ENCODE measurements around the gene TAS2R31. TPM values are rescaled to one million over a fixed set of nuclear protein-coding genes. Genes with fewer than 3 reads are reported as not detected.
A peak's percentile ranks its signal among the peaks of the same experiment; 100 is the strongest.
"Not testable (repeated sequence)": the region's sequence is repeated elsewhere in the genome, so short reads cannot be mapped to it uniquely, and the experiment has no call there.

TAS2R31 gene
- not detected for polyA plus RNA-seq

DNA sequence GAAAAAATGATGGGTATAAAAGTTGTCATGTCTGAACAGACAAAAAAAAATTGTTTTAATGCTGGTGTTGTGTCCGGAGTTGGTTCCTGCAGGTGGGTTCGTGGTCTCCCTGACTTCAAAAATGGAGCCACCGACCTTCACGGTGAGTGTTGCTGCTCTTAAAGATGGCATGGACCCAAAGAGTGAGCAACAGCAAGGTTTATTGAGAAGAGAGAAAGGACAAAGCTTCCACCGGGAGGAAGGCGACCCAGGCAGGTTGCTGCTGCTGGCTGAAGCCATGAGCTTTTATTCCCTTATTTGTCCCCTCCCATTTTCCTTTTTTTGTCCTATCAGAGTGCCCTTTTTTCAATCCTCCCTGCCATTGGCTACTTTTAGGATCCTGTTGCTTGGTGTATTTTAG is at the start of gene TAS2R31:
TSS of gene TAS2R31 (minus strand) at position 101 of the 400 bp plus-strand sequence. CDS start at position 29, 72 bp downstream.
- Mint-ChIP-seq H3K27ac (no peak within 1 kb of the TSS), H3K4me3 (no peak within 1 kb of the TSS), H3K36me3 (peaks cover 16% of the 10 kb centered on the region), H3K4me1 (peaks cover 0 to 3% (median 0%) of the 10 kb centered on the region in 3 donors), H3K9me3 (peaks cover 0 to 2% (median 0%) of the 10 kb centered on the region in 3 donors), H3K27me3 (no peaks in the 10 kb centered on the region)

DNA sequence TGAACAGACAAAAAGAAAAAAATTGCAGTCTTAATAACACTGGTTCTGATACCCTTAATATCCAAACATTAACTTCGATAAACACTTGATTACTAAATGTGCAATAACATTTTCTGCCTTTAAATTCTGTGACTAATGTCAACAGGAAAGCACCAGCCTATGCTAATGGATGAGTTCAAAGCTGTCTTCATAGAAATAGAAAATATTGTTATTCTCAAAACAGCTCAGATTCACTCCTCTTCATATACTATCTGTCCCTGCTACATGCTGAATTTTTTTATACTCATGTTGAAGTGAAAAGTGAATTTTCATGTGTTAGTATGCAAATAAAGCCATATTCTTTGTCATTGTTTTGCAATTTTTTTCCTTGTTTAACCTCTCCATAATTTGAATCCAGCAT is 47.0 kb upstream of the TAS2R31 start:
- Mint-ChIP-seq H3K9me3 (peaks cover 0 to 4% (median 2%) of the 10 kb centered on the region in 3 donors), H3K4me1 (peaks cover 4 to 5% (median 4%) of the 10 kb centered on the region in 3 donors), H3K27me3 (no peaks in the 10 kb centered on the region), H3K27ac (no peak overlapping the region), H3K4me3 (no peak overlapping the region), H3K36me3 (peaks cover 4% of the 10 kb centered on the region)

GRCh38 chr12:11075642-11076041 is 44.4 kb upstream of the TAS2R31 start:
- Mint-ChIP-seq H3K9me3 (no peaks in the 10 kb centered on the region), H3K36me3 (peaks cover 4% of the 10 kb centered on the region), H3K27ac (no peak overlapping the region)

GRCh38 chr12:11071414-11071813 is 40.2 kb upstream of the TAS2R31 start:
- no peaks in the 10 kb centered on the region for H3K27me3 Mint-ChIP-seq
- peaks cover 0 to 3% (median 3%) of the 10 kb centered on the region in 3 donors for H3K9me3 Mint-ChIP-seq
- H3K27ac Mint-ChIP-seq: no peak overlapping the region
- H3K4me3 Mint-ChIP-seq: peak overlapping the region in 1 of 4 donors; percentile 42
- H3K4me1 Mint-ChIP-seq: peaks cover 7 to 17% (median 13%) of the 10 kb centered on the region in 3 donors
- peaks cover 2% of the 10 kb centered on the region for H3K36me3 Mint-ChIP-seq

More at GRCh38 chr12:11075642-11076041, 44.4 kb upstream of the TAS2R31 start:
- Mint-ChIP-seq H3K27me3 (no peaks in the 10 kb centered on the region), H3K4me3 (no peak overlapping the region), H3K4me1 (peaks cover 5 to 7% (median 6%) of the 10 kb centered on the region in 3 donors)

GRCh38 chr12:11070999-11071398 is 39.8 kb upstream of the TAS2R31 start:
- Mint-ChIP-seq H3K4me1 (peaks cover 7 to 18% (median 13%) of the 10 kb centered on the region in 3 donors), H3K27ac (no peak overlapping the region), H3K9me3 (peaks cover 0 to 3% (median 3%) of the 10 kb centered on the region in 3 donors), H3K36me3 (peaks cover 2% of the 10 kb centered on the region), H3K4me3 (no peak overlapping the region), H3K27me3 (no peaks in the 10 kb centered on the region)

GRCh38 chr12:11069854-11070365 is 38.7 kb upstream of the TAS2R31 start:
- Mint-ChIP-seq H3K36me3 (peaks cover 2% of the 10 kb centered on the region), H3K9me3 (peaks cover 3% of the 10 kb centered on the region in 3 donors), H3K27ac (no peak overlapping the region), H3K4me1 (peaks cover 8 to 25% (median 16%) of the 10 kb centered on the region in 3 donors), H3K4me3 (no peak overlapping the region), H3K27me3 (no peaks in the 10 kb centered on the region)

- no peak overlapping the region for H3K4me3 Mint-ChIP-seq
- peaks cover 3% of the 10 kb centered on the region in 3 donors for H3K9me3 Mint-ChIP-seq
- H3K27ac Mint-ChIP-seq: no peak overlapping the region
- H3K4me1 Mint-ChIP-seq: peaks cover 3 to 23% (median 19%) of the 10 kb centered on the region in 3 donors
- peaks cover 5% of the 10 kb centered on the region for H3K36me3 Mint-ChIP-seq
- H3K27me3 Mint-ChIP-seq: no peaks in the 10 kb centered on the region
These were observed 36.3 kb upstream of the TAS2R31 start for GRCh38 chr12:11067514-11067913.

DNA sequence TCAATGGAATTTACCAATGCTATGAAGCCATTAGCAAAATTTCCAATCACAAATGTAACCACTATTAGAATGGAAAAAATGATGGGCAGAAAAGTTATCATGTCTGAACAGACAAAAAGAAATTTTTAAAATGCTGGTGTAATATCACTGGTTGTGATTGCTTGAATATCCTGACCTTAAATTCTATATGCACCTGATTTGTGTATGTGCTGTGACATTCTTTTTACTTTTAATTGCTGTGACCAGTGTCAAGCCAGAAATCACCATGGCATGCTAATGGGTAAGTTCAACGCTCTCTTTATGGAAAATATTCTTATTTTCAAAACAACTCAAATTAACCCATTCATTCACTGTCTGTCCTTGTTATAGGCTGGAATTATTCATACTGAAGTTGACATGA is 31.0 kb upstream of the TAS2R31 start, which contains the start of gene TAS2R46:
TSS of gene TAS2R46 (minus strand) at position 101 of the 400 bp plus-strand sequence. CDS start at position 101, 0 bp downstream.
- not testable (repeated sequence) for H3K4me3 Mint-ChIP-seq, H3K36me3 Mint-ChIP-seq, H3K27me3 Mint-ChIP-seq, H3K9me3 Mint-ChIP-seq
- Mint-ChIP-seq H3K27ac (peak within 1 kb of the TSS in 1 of 3 donors; percentile 43), H3K4me1 (peaks cover 2 to 13% (median 9%) of the 10 kb centered on the region in 3 donors)

DNA sequence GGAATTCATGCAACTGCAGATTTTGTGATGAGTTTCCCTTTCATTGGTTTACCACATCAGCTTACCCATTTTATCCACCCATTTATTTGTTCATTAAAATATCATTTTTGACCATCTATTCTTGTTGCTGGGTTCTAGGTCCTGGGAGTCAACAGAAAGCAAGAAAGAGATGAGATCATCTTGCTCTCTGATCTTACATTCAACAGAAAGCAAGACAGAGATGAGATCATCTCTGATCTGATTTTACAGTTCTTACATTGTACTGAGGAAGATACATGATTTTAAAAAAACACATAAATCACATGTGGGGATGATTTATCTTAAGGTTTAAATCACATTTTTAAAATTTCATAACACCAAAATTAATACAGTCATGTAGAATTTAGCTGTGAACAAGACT is 28.6 kb upstream of the TAS2R31 start:
- Mint-ChIP-seq H3K4me1 (peaks cover 0 to 6% (median 5%) of the 10 kb centered on the region in 3 donors), H3K9me3 (peaks cover 0 to 6% (median 3%) of the 10 kb centered on the region in 3 donors), H3K27ac (no peak overlapping the region), H3K36me3 (peaks cover 6% of the 10 kb centered on the region), H3K27me3 (no peaks in the 10 kb centered on the region), H3K4me3 (no peak overlapping the region)

DNA sequence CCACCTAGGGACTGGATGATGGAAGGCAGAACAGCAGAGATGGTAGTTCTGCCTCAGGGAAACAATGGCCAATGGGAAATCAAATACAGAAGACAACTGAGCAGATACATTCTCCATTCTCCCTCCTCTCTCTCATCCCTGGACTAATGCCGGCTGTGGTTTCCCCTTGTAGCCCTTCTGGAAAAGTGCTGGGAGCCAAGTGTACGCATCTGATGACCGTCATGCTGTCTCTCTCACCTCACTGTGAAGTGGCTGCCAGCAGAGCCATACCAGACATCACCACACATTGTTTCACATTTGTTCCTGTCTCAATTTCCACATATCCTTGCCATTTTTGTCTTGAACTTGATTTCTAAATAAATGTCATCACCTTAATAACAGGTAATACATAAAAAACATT is 27.8 kb upstream of the TAS2R31 start:
- H3K4me3 Mint-ChIP-seq: peak overlapping the region in 1 of 4 donors; percentile 54
- no peaks in the 10 kb centered on the region for H3K27me3 Mint-ChIP-seq
- no peak overlapping the region for H3K27ac Mint-ChIP-seq
- peaks cover 0 to 6% (median 3%) of the 10 kb centered on the region in 3 donors for H3K9me3 Mint-ChIP-seq
- peaks cover 3% of the 10 kb centered on the region for H3K36me3 Mint-ChIP-seq
- H3K4me1 Mint-ChIP-seq: peaks cover 0 to 5% (median 4%) of the 10 kb centered on the region in 3 donors

DNA sequence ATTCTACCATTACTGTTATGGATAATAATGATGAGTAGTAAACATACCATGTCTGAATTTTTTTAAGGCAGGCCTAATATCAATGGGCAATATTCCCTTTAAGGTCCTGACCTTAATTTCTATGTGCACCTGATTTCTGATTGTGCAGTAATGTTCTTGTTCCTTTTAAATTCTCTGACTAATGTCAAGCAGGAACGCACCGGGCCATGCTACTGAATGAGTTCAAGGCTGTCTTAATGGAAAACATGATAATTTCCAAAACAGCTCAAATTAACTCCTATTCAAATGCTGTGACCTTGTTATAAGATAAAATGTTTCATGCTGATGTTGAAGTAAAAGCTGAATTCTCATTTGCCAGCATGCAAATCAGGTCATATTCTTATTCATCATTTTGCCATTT is 24.1 kb upstream of the TAS2R31 start:
- no peak overlapping the region for H3K4me3 Mint-ChIP-seq
- H3K27ac Mint-ChIP-seq: no peak overlapping the region
- no peaks in the 10 kb centered on the region for H3K27me3 Mint-ChIP-seq
- H3K36me3 Mint-ChIP-seq: peaks cover 12% of the 10 kb centered on the region
- peaks cover 8 to 18% (median 12%) of the 10 kb centered on the region in 3 donors for H3K9me3 Mint-ChIP-seq
- H3K4me1 Mint-ChIP-seq: peaks cover 0 to 2% (median 0%) of the 10 kb centered on the region in 3 donors

DNA sequence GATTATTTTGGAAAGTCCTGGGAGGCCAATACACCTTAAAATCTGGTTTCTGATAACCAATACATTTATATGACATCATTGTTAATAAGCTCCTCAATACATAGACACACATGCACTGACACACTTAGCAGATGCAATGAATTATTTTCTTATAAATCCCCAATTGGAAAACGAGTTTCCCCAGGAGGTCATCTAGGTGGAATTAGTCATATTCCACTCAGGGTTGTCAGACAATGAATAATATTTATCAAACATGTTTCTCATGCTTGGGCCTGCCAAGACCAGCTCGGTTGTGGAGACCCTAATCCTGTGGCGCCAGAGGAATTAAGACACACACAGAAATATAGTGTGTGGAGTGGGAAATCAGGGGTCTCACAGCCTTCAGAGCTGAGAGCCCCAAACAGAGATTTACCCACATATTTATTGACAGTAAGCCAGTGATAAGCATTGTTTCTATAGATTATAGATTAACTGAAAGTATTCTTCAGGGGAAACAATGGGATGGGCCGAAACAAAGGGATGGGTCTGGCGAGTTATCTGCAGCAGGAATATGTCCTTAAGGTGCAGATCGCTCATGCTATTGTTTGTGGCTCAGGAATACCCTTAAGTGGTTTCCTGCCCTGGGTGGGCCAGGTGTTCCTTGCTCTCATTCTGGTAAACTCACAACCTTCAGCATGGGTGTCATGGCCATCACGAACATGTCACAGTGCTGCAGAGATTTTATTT is 18.8 kb upstream of the TAS2R31 start:
- not testable (repeated sequence) for H3K27me3 Mint-ChIP-seq, H3K4me1 Mint-ChIP-seq, H3K27ac Mint-ChIP-seq, H3K4me3 Mint-ChIP-seq
- Mint-ChIP-seq H3K36me3 (peaks cover 35% of the 10 kb centered on the region), H3K9me3 (peaks cover 5 to 19% (median 11%) of the 10 kb centered on the region in 3 donors)

GRCh38 chr12:11041366-11041765 is 10.2 kb upstream of the TAS2R31 start:
- H3K4me1 Mint-ChIP-seq, H3K9me3 Mint-ChIP-seq, H3K27me3 Mint-ChIP-seq, H3K4me3 Mint-ChIP-seq, H3K27ac Mint-ChIP-seq: not testable (repeated sequence)
- peaks cover 36% of the 10 kb centered on the region for H3K36me3 Mint-ChIP-seq

DNA sequence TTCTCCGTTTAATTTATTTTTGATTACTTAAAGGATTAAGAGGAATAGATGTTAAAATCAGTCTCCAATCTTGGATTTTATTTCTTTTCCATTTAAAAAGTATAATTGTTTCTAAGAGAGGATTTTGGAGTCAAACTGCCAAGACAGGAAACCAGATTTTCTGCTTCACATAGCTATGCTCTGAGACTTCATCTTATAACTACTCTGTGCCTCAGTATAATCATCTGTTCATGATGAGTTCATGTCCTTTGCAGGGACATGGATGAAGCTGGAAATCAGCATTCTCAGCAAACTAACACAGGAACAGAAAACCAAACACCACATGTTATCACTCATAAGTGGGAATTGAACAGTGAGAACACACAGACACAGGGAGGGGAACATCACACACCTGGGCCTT is 9.0 kb upstream of the TAS2R31 start:
- H3K9me3 Mint-ChIP-seq: peaks cover 0 to 4% (median 0%) of the 10 kb centered on the region in 3 donors
- peaks cover 34% of the 10 kb centered on the region for H3K36me3 Mint-ChIP-seq
- peaks cover 0 to 4% (median 2%) of the 10 kb centered on the region in 3 donors for H3K4me1 Mint-ChIP-seq
- no peak overlapping the region for H3K27ac Mint-ChIP-seq
- H3K27me3 Mint-ChIP-seq: no peaks in the 10 kb centered on the region
- no peak overlapping the region for H3K4me3 Mint-ChIP-seq

DNA sequence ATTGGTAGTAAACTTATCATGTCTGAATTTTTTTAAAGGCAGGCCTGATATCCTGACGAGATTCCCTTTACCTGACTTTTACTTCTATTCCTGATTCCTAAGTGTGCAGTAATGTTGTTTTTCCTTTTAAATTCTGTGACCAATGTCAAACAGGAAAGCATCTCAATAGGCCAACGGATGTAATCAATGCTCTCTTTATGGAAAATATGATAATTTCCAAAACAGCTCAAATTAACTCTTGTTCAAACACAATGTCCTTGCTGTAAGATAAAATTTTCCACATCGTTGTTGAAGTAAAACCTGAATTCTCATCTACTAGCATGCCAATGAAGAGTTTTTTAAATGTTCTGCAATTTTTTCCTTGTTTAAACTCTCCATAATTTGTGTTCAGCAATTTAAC is 8.0 kb upstream of the TAS2R31 start:
- no peak overlapping the region for H3K27ac Mint-ChIP-seq
- H3K4me3 Mint-ChIP-seq: no peak overlapping the region
- no peaks in the 10 kb centered on the region for H3K27me3 Mint-ChIP-seq
- peaks cover 0 to under 1% (median 0%) of the 10 kb centered on the region in 3 donors for H3K4me1 Mint-ChIP-seq
- peaks cover 25% of the 10 kb centered on the region for H3K36me3 Mint-ChIP-seq
- H3K9me3 Mint-ChIP-seq: peaks cover 0 to 5% (median 0%) of the 10 kb centered on the region in 3 donors
